BJ (cell line): ENCODE results near the gene KHK. TPM values are rescaled to one million over a fixed set of nuclear protein-coding genes. Genes with fewer than 3 reads are reported as not detected.

ENCODE experiments used
- CTCF ChIA-PET: fragments of 350-600 bp; formaldehyde crosslinking; extraction: SDS; loops from one replicate; lab custom pipeline; 2021; ENCODE audit warnings: antibody characterized with exemption, inconsistent platforms; lab: Yijun Ruan, JAX
- POLR2A ChIA-PET: fragments of 300-600 bp; sonication (Branson Sonifier 250); formaldehyde crosslinking; extraction: SDS; loops from one replicate; lab custom pipeline; 2021; ENCODE audit warnings: antibody characterized with exemption; lab: Charles Lee
- DNase-seq: peaks from one replicate; pipeline ENCODE4 v3.0.0-alpha.2; 2011; ENCODE audit warnings: low read depth
- H3K27me3 ChIP-seq: 2 replicates; pipeline ENCODE4 v1.6.0; 2011; ENCODE audit warnings: low read length; ENCODE audit not compliant: control insufficient read depth, insufficient read depth
- H3K36me3 ChIP-seq: 2 replicates; pipeline ENCODE4 v1.5.1; 2011; ENCODE audit warnings: low read length; ENCODE audit not compliant: control insufficient read depth, insufficient read depth
- H3K4me3 ChIP-seq: 2 replicates; pipeline ENCODE4 v1.5.1; 2011; ENCODE audit warnings: low read depth, mild to moderate bottlenecking, control low read depth, low read length
- polyA plus RNA-seq: library from polyadenylated mRNA; depleted of rRNA; stranded (reverse); fragments of >200 nt; gene quantifications from 2 replicates; pipeline ENCODE4 v1.2.3, GENCODE V29; 2011
- TF ChIP-seq, protein P1 (sequence below): IDR thresholded peaks from 2 replicates; pipeline ENCODE4 v1.5.1; 2011; ENCODE audit warnings: low read depth, mild to moderate bottlenecking, control low read depth, inconsistent platforms, low read length, moderate library complexity; ENCODE audit not compliant: insufficient read depth

The KHK gene
- polyA plus RNA-seq, 1 experiment: 0.43 TPM

DNA sequence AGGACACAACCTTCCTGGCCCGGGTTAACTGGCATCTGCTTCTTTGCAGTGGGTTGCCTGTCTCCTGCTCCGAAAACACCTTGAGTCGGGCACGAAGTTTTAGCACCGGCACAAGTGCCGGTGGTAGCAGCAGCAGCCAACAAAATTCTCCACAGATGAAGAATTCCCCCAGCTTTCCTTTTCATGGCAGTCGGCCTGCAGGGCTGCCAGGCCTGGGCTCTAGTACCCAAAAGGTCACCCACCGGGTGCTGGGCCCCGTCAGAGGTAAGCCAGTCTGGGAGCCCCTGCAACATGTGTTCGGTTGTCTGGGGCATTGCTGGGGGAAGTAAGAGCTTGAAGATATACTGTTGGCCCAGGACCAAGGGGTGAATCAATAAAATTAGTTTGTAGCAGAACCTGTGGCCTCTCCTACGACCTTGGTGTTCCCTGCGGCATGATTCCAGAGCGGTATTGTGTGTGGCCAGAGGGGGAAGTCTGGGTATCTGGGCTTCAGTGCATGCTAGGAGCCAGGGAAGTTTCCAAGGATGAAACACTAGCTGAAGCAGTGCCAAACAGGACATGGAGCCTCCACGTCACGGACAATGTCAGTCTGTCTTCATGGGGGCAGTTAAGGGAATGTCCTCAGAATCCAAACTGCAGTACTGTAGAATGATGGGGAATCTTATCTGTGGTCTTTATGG, 27.3 kb upstream of the KHK start:
- ChIA-PET CTCF (interaction anchor here (1.2 to 2.6 kb wide), 3 partner anchors 8 to 22 kb away, joined by 3 to 11 read pairs (median 5); no protein-coding TSS in a partner anchor), POLR2A (interaction anchor here (0.7 kb wide), 1 partner anchor 467 kb away, joined by 3 read pairs; no protein-coding TSS in a partner anchor)
- Histone ChIP-seq H3K27me3 (no peaks in the 10 kb centered on the region), H3K36me3 (peaks cover 17% of the 10 kb centered on the region), H3K4me3 (no peak overlapping the region)
- TF ChIP-seq, protein P1, sequence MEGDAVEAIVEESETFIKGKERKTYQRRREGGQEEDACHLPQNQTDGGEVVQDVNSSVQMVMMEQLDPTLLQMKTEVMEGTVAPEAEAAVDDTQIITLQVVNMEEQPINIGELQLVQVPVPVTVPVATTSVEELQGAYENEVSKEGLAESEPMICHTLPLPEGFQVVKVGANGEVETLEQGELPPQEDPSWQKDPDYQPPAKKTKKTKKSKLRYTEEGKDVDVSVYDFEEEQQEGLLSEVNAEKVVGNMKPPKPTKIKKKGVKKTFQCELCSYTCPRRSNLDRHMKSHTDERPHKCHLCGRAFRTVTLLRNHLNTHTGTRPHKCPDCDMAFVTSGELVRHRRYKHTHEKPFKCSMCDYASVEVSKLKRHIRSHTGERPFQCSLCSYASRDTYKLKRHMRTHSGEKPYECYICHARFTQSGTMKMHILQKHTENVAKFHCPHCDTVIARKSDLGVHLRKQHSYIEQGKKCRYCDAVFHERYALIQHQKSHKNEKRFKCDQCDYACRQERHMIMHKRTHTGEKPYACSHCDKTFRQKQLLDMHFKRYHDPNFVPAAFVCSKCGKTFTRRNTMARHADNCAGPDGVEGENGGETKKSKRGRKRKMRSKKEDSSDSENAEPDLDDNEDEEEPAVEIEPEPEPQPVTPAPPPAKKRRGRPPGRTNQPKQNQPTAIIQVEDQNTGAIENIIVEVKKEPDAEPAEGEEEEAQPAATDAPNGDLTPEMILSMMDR: no peak
- DNase-seq: no peak

DNA sequence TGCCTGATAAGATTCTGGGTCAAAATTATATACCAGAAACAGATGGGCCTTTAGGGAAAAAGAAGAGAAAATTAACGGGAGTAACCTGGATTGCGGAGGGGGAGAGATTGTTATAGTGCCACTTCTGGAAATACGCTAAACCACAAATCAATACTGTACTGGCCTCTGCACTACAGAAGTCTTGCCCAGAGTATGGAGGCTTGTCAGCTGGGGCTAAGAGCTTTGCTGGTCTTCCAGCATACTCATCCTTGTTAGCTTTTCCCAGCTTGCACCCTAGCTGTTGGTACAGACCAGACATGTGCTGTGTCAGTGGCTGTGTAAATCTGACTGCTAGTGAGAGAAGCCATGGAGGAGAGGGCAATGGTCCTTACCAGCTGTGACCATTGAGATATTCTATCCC, 26.2 kb upstream of the KHK start:
- POLR2A ChIA-PET: interaction anchor here (0.5 kb wide), 1 partner anchor 110 kb away, joined by 8 read pairs; no protein-coding TSS in a partner anchor

DNA sequence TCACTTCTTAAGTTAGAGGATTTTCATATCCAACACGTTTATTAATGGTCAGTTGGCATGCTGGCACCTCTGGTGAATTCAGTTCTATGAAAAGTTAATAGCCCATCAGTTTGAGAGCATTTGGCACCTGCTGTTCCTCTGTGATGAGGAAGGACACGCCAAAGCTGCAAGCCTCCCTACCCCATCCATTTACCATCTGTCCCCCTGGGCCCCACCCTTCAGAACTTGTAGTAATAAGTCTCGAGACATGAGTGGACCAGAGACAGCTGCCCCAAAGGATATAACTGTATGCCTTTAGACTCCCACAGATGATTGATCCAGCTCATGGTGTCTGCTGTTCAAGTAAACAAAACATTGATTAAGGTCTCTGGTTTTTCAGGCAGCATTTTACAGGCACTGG, 21.4 kb upstream of the KHK start:
- ChIA-PET CTCF (interaction anchor here (1.1 kb wide), 2 partner anchors 14 kb away, joined by 4 to 5 read pairs; partner anchors contain the start of gene AGBL5), POLR2A (interaction anchor here (0.9 to 1.2 kb wide), 2 partner anchors 11 to 13 kb away, joined by 4 to 5 read pairs; no protein-coding TSS in a partner anchor)
- no peaks in the 10 kb centered on the region for H3K27me3 ChIP-seq
- TF ChIP-seq, protein P1: no peak
- peaks cover 19% of the 10 kb centered on the region for H3K36me3 ChIP-seq
- no peak for DNase-seq
- no peak overlapping the region for H3K4me3 ChIP-seq

More for the DNA sequence above, 26.2 kb upstream of the KHK start:
- CTCF ChIA-PET: interaction anchor here (1.3 to 2.6 kb wide), 2 partner anchors 10 to 21 kb away, joined by 3 to 11 read pairs; no protein-coding TSS in a partner anchor
- Histone ChIP-seq H3K36me3 (peaks cover 9% of the 10 kb centered on the region), H3K4me3 (no peak overlapping the region), H3K27me3 (no peaks in the 10 kb centered on the region)
- DNase-seq: no peak
- TF ChIP-seq, protein P1: no peak

DNA sequence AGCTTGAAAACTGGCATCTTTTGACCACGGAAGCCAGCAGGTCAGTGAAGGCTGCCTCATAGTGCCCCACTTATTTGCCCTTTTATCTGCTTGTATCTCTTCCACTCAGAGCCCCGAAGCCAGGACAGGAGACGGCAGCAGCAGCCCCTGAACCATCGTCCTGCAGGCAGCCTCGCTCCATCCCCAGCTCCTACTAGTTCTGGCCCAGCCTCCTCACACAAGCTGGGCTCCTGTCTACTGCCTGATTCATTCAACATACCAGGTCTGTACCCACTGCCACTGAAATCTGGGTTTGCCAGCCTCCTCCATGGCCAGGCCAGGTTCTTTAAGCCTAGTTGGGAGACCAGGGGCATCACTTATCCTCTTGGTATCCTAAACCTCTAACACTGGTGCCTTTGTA, 19.2 kb upstream of the KHK start:
- ChIA-PET CTCF (interaction anchor here (1.4 to 2.0 kb wide), 3 partner anchors 8 to 105 kb away, joined by 5 read pairs; partner anchors contain the start of gene EMILIN1), POLR2A (no interaction called here)
- peaks cover 19% of the 10 kb centered on the region for H3K36me3 ChIP-seq
- no peak for DNase-seq
- H3K4me3 ChIP-seq: no peak overlapping the region
- TF ChIP-seq, protein P1: no peak
- H3K27me3 ChIP-seq: no peaks in the 10 kb centered on the region

DNA sequence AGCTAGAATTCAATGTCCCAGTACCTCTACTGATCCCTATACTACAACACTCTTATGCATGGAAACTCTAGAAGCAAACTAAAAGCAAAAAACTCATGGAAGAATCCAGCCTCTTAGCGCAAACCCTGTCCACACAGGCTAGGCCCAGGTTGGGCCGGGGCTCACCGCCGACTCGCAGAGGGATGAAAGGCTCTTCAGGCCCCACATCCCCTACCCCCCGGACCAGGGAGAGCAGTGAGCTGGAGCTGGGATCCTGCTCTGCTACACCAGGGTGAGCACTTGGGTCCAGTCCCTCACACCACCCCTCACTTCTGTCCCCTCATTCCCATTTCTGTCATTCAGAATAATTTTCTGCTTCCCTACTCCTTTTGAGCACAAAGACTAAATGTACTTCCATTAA, 17.1 kb upstream of the KHK start:
- no peak for DNase-seq
- CTCF ChIA-PET: interaction anchor here (0.6 to 1.0 kb wide), 2 partner anchors 65 to 223 kb away, joined by 3 read pairs; no protein-coding TSS in a partner anchor
- TF ChIP-seq, protein P1: no peak
- no peak overlapping the region for H3K4me3 ChIP-seq
- H3K36me3 ChIP-seq: peaks cover 17% of the 10 kb centered on the region
- POLR2A ChIA-PET: no interaction called here
- no peaks in the 10 kb centered on the region for H3K27me3 ChIP-seq
